ENCODE data around the gene PRELID2.

PRELID2 gene

DNA sequence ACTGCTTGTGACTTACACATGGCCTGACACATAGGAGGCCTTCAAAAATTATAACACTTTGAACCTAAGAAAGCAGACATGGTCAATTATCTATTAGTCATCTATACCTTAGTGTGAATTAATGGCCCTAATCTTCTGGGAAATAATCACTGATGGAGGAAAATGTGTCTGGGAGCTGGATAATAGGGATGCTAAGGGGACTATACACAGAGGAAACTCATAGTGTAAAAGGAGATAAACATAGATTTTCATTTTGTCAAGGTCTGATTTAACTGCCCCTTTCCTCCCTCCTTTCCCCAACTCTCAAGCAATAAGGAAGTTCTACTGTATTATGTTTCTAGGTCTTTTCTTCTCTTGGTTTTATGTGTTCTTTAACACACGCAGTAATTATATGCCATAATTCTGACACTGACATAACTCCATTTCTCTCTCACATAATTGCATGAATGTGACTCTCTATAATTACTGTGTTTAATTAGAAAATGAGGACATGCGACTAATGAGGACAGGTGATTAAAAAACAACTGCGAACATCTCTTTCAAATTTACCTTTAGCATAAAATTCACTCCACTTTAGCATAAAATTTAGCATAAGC is 18.7 kb upstream of the PRELID2 start:
- no peak overlapping the region for H3K4me3 ChIP-seq (ENCODE audit: low read depth, low read length)
- no peak for DNase-seq (ENCODE audit: low read depth)

DNA sequence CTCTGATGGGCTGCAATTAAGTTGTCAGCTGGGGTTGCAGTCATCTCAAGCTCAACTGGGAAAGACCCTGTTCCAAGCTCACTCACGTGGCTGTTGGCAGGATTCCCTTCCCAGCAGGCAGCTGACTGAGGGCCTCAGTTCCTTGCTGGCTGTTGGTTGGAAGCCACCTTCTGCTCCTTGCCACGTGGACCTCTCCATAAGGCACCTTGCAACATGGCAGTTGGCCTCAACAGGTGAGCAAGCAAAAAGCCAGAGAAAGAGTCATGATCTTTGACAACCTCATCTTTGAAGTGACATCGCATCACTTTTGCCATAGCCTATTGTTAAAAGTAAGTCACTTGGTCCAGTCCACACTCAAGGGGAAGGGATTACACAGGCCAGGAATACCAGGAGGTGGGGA is 17.8 kb upstream of the PRELID2 start:
- TF ChIP-seq, protein P1, sequence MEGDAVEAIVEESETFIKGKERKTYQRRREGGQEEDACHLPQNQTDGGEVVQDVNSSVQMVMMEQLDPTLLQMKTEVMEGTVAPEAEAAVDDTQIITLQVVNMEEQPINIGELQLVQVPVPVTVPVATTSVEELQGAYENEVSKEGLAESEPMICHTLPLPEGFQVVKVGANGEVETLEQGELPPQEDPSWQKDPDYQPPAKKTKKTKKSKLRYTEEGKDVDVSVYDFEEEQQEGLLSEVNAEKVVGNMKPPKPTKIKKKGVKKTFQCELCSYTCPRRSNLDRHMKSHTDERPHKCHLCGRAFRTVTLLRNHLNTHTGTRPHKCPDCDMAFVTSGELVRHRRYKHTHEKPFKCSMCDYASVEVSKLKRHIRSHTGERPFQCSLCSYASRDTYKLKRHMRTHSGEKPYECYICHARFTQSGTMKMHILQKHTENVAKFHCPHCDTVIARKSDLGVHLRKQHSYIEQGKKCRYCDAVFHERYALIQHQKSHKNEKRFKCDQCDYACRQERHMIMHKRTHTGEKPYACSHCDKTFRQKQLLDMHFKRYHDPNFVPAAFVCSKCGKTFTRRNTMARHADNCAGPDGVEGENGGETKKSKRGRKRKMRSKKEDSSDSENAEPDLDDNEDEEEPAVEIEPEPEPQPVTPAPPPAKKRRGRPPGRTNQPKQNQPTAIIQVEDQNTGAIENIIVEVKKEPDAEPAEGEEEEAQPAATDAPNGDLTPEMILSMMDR (IDR thresholded peaks at IDR 0.05; ENCODE audit: insufficient read depth, low read depth, low read length, missing control alignments), result no peak
- no peak overlapping the region for H3K4me3 ChIP-seq (ENCODE audit: low read depth, low read length)
- DNase-seq (ENCODE audit: low read depth), result no peak

More for the DNA sequence above, 18.7 kb upstream of the PRELID2 start:
- TF ChIP-seq, protein P1 (IDR thresholded peaks at IDR 0.05; ENCODE audit: insufficient read depth, low read depth, low read length, missing control alignments), result no peak

DNA sequence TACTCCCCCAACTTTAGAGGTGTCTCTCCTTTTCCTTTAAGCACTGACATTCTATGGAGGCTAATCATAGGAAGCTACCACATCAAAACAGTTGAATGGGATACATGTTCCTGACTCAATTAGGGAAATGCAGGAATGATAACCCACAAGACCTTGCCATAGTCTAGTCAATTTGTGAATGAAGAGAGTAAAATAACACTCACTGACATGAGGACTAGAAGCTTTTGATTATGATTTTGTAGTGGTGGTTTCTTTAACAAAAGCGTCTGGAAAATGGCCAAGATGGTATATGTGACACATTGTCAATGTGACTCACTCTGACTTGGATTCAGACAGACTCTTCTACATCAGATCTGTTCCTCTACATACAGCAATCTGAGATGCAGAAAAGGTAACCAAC is 13.7 kb upstream of the PRELID2 start:
- no peak overlapping the region for H3K4me3 ChIP-seq (ENCODE audit: low read depth, low read length)
- DNase-seq (ENCODE audit: low read depth), result no peak
- TF ChIP-seq, protein P1 (IDR thresholded peaks at IDR 0.05; ENCODE audit: insufficient read depth, low read depth, low read length, missing control alignments), result no peak

DNA sequence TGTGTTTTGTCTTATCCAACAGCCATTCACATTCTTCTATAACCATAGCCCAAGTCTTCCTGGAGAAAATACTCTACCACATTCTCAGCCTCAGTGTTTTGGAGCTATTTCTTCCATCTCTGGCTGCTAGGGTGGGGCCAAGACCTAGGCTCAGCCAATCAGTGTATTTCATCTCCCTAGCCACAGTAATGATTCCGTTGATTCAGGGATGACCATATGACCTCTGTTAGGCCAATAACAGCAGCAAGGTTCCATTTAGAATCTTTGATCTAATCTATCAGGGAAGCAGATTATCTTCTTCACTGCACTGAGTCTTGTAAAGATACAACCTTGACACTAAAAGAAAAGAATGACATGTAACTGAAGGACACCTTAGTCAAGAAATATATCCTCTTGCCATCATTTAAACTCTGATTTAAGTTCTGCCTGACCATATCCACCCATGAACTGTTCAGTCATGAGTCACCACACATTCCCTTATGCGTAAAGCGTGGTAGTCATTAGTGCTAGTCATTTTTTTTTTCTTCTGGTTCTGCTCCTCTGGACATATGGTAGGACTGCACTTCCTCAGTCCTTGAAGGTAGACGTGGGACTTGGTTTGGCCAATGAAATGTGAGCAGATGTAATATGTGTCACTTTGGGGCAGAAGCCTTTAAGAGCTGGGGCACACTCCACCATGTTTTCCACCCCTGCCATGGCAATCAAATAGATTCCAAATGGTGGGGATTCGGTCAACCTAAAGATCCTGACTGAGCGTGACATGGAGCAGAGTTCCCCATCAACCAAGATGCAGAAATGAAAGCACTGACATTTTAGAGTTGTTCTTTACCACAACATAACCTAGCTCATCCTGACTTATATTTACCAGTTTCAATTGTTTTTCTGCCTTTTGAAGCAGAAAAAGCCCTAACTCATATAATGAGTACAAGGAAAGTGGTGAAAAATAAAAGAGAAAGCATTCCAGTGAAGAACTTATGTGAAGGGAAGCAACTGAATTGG is 12.7 kb upstream of the PRELID2 start:
- no peak overlapping the region for H3K4me3 ChIP-seq (ENCODE audit: low read depth, low read length)
- DNase-seq (ENCODE audit: low read depth), result no peak
- TF ChIP-seq, protein P1 (IDR thresholded peaks at IDR 0.05; ENCODE audit: insufficient read depth, low read depth, low read length, missing control alignments), result no peak

DNA sequence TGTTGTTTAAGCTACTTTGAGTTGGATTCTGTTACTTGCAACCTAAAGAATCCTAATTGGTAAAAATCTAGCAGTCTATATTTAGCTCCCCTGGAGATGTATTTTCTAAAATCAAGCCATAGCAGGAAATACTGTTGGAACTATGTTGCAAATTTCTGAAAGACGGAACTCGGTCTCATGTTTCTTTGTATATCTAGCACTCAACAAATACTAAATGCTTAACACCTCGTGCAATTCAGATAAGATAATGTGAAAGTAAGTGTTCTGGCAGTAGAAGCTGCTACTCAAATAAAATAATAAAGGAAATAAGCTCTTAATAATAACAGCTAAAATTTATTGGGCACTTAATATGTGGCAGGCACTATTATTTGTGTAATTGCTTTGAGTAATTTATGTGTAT is 10.9 kb upstream of the PRELID2 start:
- no peak overlapping the region for H3K4me3 ChIP-seq (ENCODE audit: low read depth, low read length)
- no peak for DNase-seq (ENCODE audit: low read depth)
- TF ChIP-seq, protein P1 (IDR thresholded peaks at IDR 0.05; ENCODE audit: insufficient read depth, low read depth, low read length, missing control alignments), result no peak

DNA sequence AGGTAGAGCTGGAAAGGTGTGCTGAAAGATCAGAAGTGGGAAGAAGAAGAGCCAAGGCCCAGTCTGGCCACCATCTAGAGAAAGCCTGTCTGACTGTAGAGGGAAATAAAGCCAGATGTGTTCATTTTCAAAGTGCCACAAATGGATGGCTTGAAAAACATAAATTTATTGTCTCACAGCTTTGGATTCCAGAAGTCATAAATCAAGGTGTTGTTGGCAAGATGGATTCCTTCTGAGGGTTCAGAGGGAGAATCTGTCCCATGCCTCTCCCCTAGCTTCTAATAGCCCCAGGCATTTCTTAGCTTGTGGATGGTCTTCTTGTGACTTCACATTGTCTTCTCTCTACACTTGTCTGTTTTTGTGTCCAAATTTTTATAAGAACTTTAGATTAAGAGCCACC is 6.2 kb upstream of the PRELID2 start:
- TF ChIP-seq, protein P1 (IDR thresholded peaks at IDR 0.05; ENCODE audit: insufficient read depth, low read depth, low read length, missing control alignments), result no peak
- no peak overlapping the region for H3K4me3 ChIP-seq (ENCODE audit: low read depth, low read length)
- DNase-seq (ENCODE audit: low read depth), result no peak

All from GM12865 (cell line).